Neural cell (in vitro differentiated cells): Measurements from ENCODE around the gene ATP1A4. TPM values are rescaled to one million over a fixed set of nuclear protein-coding genes. Genes with fewer than 3 reads are reported as not detected.

Source experiments
- H2AFZ ChIP-seq: fragments of 200-600, 300-800 bp; sonication (generic), shearing (Covaris generic); 2 replicates; pipeline ENCODE4 v1.6.0; 2014; ENCODE audit warnings: low read depth, mild to moderate bottlenecking, antibody characterized with exemption, low read length, moderate library complexity
- H3F3A ChIP-seq: fragments of 200-600 bp; shearing (Covaris generic); 2 replicates; pipeline ENCODE4 v1.6.1; 2016; ENCODE audit warnings: mild to moderate bottlenecking, moderate library complexity, mixed read lengths, antibody characterized with exemption, low read length; ENCODE audit not compliant: insufficient read depth, poor library complexity, severe bottlenecking
- H3K27ac ChIP-seq: fragments of 200-600, 300-800 bp; sonication (generic), shearing (Covaris generic); 2 replicates; pipeline ENCODE4 v1.5.1; 2014; ENCODE audit warnings: mild to moderate bottlenecking, low read length, moderate library complexity
- H3K27me3 ChIP-seq: fragments of 300-800, 200-600 bp; sonication (generic), shearing (Covaris generic); 2 replicates; pipeline ENCODE4 v1.6.0; 2014; ENCODE audit warnings: mild to moderate bottlenecking, low read depth, low read length, moderate library complexity; ENCODE audit not compliant: insufficient read depth
- H3K36me3 ChIP-seq: fragments of 300-800, 200-600 bp; sonication (generic), shearing (Covaris generic); 2 replicates; pipeline ENCODE4 v1.5.1; 2014; ENCODE audit warnings: mild to moderate bottlenecking, antibody characterized with exemption, low read length, moderate library complexity; ENCODE audit not compliant: insufficient read depth
- H3K4me2 ChIP-seq: fragments of 300-800, 200-600 bp; sonication (generic), shearing (Covaris generic); 2 replicates; pipeline ENCODE4 v1.6.0; 2014; ENCODE audit warnings: mild to moderate bottlenecking, low read length
- H3K4me3 ChIP-seq: fragments of 300-800, 200-600 bp; sonication (generic), shearing (Covaris generic); 2 replicates; pipeline ENCODE4 v1.5.1; 2014; ENCODE audit warnings: mild to moderate bottlenecking, low read length, moderate library complexity
- H3K79me2 ChIP-seq: fragments of 200-600 bp; shearing (Covaris generic); replicated peaks from 2 replicates; pipeline ENCODE4 v1.6.0; 2014; ENCODE audit warnings: mild to moderate bottlenecking, low read length, moderate library complexity; ENCODE audit not compliant: insufficient read depth
- H3K9ac ChIP-seq: fragments of 300-800, 200-600 bp; sonication (generic), shearing (Covaris generic); 2 replicates; pipeline ENCODE4 v1.6.1; 2016; ENCODE audit warnings: mild to moderate bottlenecking, low read length, mixed read lengths
- H3K9me2 ChIP-seq: fragments of 200-600 bp; shearing (Covaris generic); 2 replicates; pipeline ENCODE4 v1.6.1; 2016; ENCODE audit warnings: mild to moderate bottlenecking, low read length, mixed read lengths; ENCODE audit not compliant: insufficient read depth
- H3K9me3 ChIP-seq: fragments of 200-600, 300-800 bp; sonication (generic), shearing (Covaris generic); 2 replicates; pipeline ENCODE4 v1.6.1; 2016; ENCODE audit warnings: mild to moderate bottlenecking, mixed run types, low read length, moderate library complexity, mixed read lengths
- H4K20me1 ChIP-seq: fragments of 200-600 bp; shearing (Covaris generic); 2 replicates; pipeline ENCODE4 v1.6.1; 2016; ENCODE audit warnings: mild to moderate bottlenecking, mixed run types; ENCODE audit not compliant: insufficient read depth
- CTCF ChIP-seq: fragments of 450-650 bp; IDR thresholded peaks from 2 replicates; pipeline ENCODE4 v1.5.1; 2014; ENCODE audit warnings: antibody characterized with exemption, mild to moderate bottlenecking, moderate library complexity; ENCODE audit not compliant: poor library complexity, severe bottlenecking
- EP300 ChIP-seq: fragments of 450-650 bp; conservative IDR thresholded peaks from 2 replicates; pipeline ENCODE4 v1.6.1; 2014; ENCODE audit warnings: antibody characterized with exemption, mild to moderate bottlenecking, moderate library complexity; ENCODE audit not compliant: poor library complexity, severe bottlenecking
- EZH2 ChIP-seq: fragments of 200-600, 300-800 bp; shearing (Covaris generic), sonication (generic); IDR thresholded peaks from 2 replicates; pipeline ENCODE4 v1.6.1; 2014; ENCODE audit warnings: antibody characterized with exemption, low read length, borderline replicate concordance, mild to moderate bottlenecking; ENCODE audit not compliant: insufficient read depth, poor library complexity, severe bottlenecking
- MXI1 ChIP-seq: fragments of 450-650 bp; conservative IDR thresholded peaks from 2 replicates; pipeline ENCODE4 v1.6.1; 2014; ENCODE audit warnings: antibody characterized with exemption, mild to moderate bottlenecking; ENCODE audit not compliant: poor library complexity, severe bottlenecking
- POLR2AphosphoS5 ChIP-seq: IDR thresholded peaks from 2 replicates; pipeline ENCODE4 v1.6.1; 2012
- RAD21 ChIP-seq: fragments of 450-650 bp; conservative IDR thresholded peaks from 2 replicates; pipeline ENCODE4 v1.6.1; 2014; ENCODE audit warnings: antibody characterized with exemption, mild to moderate bottlenecking, moderate library complexity
- SMC3 ChIP-seq: fragments of 450-650 bp; conservative IDR thresholded peaks from 2 replicates; pipeline ENCODE4 v1.6.1; 2014; ENCODE audit warnings: antibody characterized with exemption, mild to moderate bottlenecking, moderate library complexity; ENCODE audit not compliant: poor library complexity
- TAF1 ChIP-seq: IDR thresholded peaks from 2 replicates; pipeline ENCODE4 v1.6.1; 2012; ENCODE audit warnings: low read depth
- polyA plus RNA-seq: library from polyadenylated mRNA; depleted of rRNA; stranded (reverse); fragments of >200 nt; gene quantifications from 2 replicates; pipeline ENCODE4 v1.2.3, GENCODE V29; 2014
- TF ChIP-seq, protein P1 (sequence below): IDR thresholded peaks from 2 replicates; pipeline ENCODE4 v1.6.1; 2012; ENCODE audit warnings: borderline replicate concordance

The ATP1A4 gene
- polyA plus RNA-seq, 1 donor from 2014 or later, result not detected

- no peak within 1 kb of the TSS for H3K4me3 ChIP-seq
These were observed 35.7 kb upstream of the ATP1A4 start, which contains the start of gene ATP1A2 for GRCh38 chr1:160115545-160116282. TSS of gene ATP1A2 (plus strand) at chr1:160115759. CDS start at chr1:160115862, 103 bp downstream.

DNA sequence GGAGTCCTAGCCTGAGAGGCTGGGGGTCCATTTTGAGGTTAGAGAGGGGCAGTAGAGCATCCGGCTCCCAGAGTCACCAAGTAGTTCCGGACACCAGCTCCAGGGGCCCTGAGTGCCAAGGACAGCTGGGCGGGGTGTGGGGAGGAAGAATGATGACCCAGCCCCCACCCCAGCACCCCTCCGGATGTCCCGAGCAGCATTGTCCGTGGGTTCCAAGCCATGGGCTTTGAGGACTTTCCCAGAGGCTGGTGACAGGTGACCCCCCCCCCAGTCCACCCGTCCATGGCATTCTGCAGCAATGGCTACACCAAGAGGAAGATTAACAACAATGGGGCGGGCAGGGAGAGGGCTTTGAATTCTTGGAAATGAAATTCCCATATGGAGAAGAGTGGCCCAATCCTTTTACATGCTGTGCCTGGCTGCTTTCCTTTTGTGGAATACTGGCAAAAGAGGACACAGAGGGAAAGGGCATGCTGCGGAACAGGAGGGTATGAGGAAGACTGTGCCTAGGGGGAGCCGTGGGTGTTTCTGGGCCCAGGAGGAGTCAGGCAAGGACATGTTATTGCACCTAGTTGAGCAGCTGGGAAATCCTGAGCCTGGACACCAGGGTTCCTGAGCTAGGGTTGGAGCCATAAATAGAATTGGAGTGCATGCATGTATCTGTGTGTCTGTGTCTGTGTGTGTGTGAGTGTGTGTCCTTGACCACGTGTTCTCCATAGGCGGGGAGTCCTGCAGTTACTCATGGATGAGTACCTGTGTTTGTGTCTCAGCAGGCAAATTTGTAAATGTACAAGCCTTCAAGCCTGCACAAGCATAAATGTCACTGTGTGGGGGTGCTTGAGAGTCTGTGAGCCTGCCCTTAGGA, 34.9 kb upstream of the ATP1A4 start:
- Histone ChIP-seq H4K20me1 (no peaks in the 10 kb centered on the region), H3K36me3 (no peaks in the 10 kb centered on the region), H3K4me2 (no peak overlapping the region), H3K9me2 (no peaks in the 10 kb centered on the region), H3K27me3 (no peaks in the 10 kb centered on the region), H3K9me3 (no peaks in the 10 kb centered on the region), H2AFZ (no peak overlapping the region), H3K79me2 (no peaks in the 10 kb centered on the region), H3K27ac (no peak overlapping the region), H3K9ac (no peak overlapping the region), H3K4me3 (no peak overlapping the region), H3F3A (no peaks in the 10 kb centered on the region)
- no peak for TF ChIP-seq RAD21
- TF ChIP-seq CTCF, result no peak
- no peak for TF ChIP-seq EZH2
- no peak for TF ChIP-seq POLR2AphosphoS5
- no peak for TF ChIP-seq EP300
- no peak for TF ChIP-seq SMC3
- no peak for TF ChIP-seq MXI1
- TF ChIP-seq, protein P1, sequence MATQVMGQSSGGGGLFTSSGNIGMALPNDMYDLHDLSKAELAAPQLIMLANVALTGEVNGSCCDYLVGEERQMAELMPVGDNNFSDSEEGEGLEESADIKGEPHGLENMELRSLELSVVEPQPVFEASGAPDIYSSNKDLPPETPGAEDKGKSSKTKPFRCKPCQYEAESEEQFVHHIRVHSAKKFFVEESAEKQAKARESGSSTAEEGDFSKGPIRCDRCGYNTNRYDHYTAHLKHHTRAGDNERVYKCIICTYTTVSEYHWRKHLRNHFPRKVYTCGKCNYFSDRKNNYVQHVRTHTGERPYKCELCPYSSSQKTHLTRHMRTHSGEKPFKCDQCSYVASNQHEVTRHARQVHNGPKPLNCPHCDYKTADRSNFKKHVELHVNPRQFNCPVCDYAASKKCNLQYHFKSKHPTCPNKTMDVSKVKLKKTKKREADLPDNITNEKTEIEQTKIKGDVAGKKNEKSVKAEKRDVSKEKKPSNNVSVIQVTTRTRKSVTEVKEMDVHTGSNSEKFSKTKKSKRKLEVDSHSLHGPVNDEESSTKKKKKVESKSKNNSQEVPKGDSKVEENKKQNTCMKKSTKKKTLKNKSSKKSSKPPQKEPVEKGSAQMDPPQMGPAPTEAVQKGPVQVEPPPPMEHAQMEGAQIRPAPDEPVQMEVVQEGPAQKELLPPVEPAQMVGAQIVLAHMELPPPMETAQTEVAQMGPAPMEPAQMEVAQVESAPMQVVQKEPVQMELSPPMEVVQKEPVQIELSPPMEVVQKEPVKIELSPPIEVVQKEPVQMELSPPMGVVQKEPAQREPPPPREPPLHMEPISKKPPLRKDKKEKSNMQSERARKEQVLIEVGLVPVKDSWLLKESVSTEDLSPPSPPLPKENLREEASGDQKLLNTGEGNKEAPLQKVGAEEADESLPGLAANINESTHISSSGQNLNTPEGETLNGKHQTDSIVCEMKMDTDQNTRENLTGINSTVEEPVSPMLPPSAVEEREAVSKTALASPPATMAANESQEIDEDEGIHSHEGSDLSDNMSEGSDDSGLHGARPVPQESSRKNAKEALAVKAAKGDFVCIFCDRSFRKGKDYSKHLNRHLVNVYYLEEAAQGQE, result no peak
- TF ChIP-seq TAF1, result no peak

More at GRCh38 chr1:160115545-160116282, 35.7 kb upstream of the ATP1A4 start, which contains the start of gene ATP1A2:
- no peaks in the 10 kb centered on the region for H3F3A ChIP-seq
- no peaks in the 10 kb centered on the region for H4K20me1 ChIP-seq
- no peaks in the 10 kb centered on the region for H3K79me2 ChIP-seq
- H3K9me3 ChIP-seq, result no peaks in the 10 kb centered on the region
- H3K27me3 ChIP-seq, result no peaks in the 10 kb centered on the region
- H3K36me3 ChIP-seq, result no peaks in the 10 kb centered on the region
- H3K9me2 ChIP-seq, result no peaks in the 10 kb centered on the region
- no peak within 1 kb of the TSS for H3K27ac ChIP-seq
- TF ChIP-seq SMC3, result no peak
- no peak for TF ChIP-seq EP300
- no peak within 1 kb of the TSS for H3K9ac ChIP-seq
- no peak within 1 kb of the TSS for H3K4me2 ChIP-seq
- no peak within 1 kb of the TSS for H2AFZ ChIP-seq
